ENCODE results near the gene ALDH3B1. TPM values are rescaled to one million over a fixed set of nuclear protein-coding genes. Genes with fewer than 3 reads are reported as not detected.

Gene ALDH3B1
- total and polyA plus RNA-seq, 9 of the 15 experiments (the other 6 are each of a cell fraction or from before 2014, with no cell fraction given) = 0.01 to 0.35 (median 0.07) TPM; not detected in 2

- no peak for TF ChIP-seq CSDE1 (IDR thresholded peaks at IDR 0.05)
- no peak for TF ChIP-seq DIDO1 (tag; IDR thresholded peaks at IDR 0.05; ENCODE audit: low read depth)
- TF ChIP-seq CTBP1 (IDR thresholded peaks at IDR 0.05; ENCODE audit: borderline replicate concordance) = peak; percentile 50
- TF ChIP-seq PCBP1 (IDR thresholded peaks at IDR 0.05; ENCODE audit: low read depth, low read length, poor library complexity, severe bottlenecking) = peak; percentile 59
- no peak for TF ChIP-seq NCOA6 (IDR thresholded peaks at IDR 0.05)
- no peak for TF ChIP-seq ZNF24 (IDR thresholded peaks at IDR 0.05)
- TF ChIP-seq HCFC1 (IDR thresholded peaks at IDR 0.05; ENCODE audit: low read depth, low read length) = no peak
- TF ChIP-seq ZNF134 (CRISPR knock-in tag; conservative IDR thresholded peaks at IDR 0.05) = no peak
- TF ChIP-seq SMAD3 (CRISPR knock-in tag; conservative IDR thresholded peaks at IDR 0.05) = no peak
- TF ChIP-seq MCM7 (IDR thresholded peaks at IDR 0.05) = no peak
- TF ChIP-seq ZNF707 (CRISPR knock-in tag; conservative IDR thresholded peaks at IDR 0.05) = no peak
- TF ChIP-seq ZBTB11 (CRISPR knock-in tag; IDR thresholded peaks at IDR 0.05) = no peak; a peak in 1 of 6 replicates
- no peak for TF ChIP-seq SREBF1 (IDR thresholded peaks at IDR 0.05; ENCODE audit: borderline replicate concordance, low read depth, low read length)
- TF ChIP-seq PRPF4 (IDR thresholded peaks at IDR 0.05; ENCODE audit: insufficient read depth, low read depth, low read length, poor library complexity, severe bottlenecking) = no peak
- 0 out of 2 replicates have a peak, but pooled peaks have one; percentile 71 for TF ChIP-seq ZNF511 (CRISPR knock-in tag; IDR thresholded peaks at IDR 0.05)
- peak; percentile 56; the same call in 1 of the 2 replicates for TF ChIP-seq RREB1 (CRISPR knock-in tag; IDR thresholded peaks at IDR 0.05)
- TF ChIP-seq ZBTB8A (IDR thresholded peaks at IDR 0.05; ENCODE audit: partially characterized antibody) = no peak
- no peak for TF ChIP-seq NR2C1 (IDR thresholded peaks at IDR 0.05)
- TF ChIP-seq NR2C1 (tag; IDR thresholded peaks at IDR 0.05) = no peak
Measured at GRCh38 chr11:68038718-68039525, 28.8 kb downstream of the ALDH3B1 start, which contains the start of gene TCIRG1 (continued).

Data from K562 (cell line).